GM18526 (cell line): ENCODE data around the gene CLHC1.

Source experiments
- POLR2A ChIP-seq: IDR thresholded peaks from 3 replicates; pipeline ENCODE4 v1.6.1; 2011; ENCODE audit not compliant: insufficient read length; ENCODE audit errors: extremely low read depth

Gene CLHC1

DNA sequence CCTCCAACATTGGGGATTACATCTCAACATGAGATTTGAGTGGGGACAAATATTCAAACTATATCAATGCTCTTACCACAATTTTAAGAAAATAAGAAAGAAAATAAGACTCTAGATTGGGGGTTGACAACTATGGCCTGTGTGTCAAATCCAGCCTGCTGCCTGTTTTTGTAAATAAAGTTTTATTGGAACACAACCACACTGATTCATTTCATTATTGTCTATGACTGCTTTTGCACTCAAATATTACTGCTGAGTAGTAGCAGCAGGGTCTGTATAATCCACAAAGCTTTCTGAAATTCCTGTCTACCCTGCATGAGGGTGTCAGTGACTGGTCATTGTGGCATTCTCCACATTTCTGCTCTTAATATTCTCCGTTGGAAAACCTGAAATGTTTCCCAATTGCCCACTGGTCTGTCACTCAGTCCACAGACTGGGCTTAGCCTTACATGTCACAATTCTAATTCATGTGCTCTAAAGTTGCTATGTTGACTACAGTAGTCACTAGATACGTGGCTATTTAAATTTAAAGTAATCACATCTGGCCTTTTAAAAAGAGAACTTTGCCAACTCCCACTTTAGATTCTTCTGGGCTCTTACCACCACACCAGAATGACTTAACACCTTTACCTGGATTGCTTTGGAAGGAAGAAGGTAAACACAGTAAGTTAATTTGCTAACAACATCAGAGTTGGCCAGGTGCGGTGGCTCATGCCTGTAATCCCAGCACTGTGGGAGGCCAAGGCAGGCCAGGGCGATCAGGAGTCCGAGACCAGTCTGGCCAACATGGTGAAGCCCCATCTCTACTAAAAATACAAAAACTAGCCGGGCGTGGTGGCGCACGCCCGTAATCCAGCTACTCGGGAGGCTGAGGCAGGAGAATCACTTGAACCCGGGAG is 86.9 kb downstream of the CLHC1 start:
- TF ChIP-seq POLR2A: no peak

DNA sequence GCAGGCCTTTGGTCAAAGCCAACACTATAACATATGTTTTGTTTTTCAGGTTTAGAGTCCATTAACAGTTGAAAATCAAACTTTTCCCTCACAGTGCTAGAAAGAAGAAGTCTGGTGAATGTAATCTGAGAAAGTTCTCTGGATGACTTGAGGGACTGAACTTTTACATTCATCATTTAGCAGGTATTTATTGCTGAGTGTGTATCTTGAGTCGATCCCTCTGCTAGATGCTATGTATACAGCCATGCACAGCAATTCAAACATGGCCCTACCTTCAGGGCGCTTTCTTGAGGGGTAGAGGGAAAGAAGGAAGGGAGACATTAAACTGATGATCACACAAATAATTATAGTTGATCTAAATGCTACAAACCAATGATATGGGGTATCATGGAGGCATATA is 89.6 kb downstream of the CLHC1 start:
- no peak for TF ChIP-seq POLR2A

DNA sequence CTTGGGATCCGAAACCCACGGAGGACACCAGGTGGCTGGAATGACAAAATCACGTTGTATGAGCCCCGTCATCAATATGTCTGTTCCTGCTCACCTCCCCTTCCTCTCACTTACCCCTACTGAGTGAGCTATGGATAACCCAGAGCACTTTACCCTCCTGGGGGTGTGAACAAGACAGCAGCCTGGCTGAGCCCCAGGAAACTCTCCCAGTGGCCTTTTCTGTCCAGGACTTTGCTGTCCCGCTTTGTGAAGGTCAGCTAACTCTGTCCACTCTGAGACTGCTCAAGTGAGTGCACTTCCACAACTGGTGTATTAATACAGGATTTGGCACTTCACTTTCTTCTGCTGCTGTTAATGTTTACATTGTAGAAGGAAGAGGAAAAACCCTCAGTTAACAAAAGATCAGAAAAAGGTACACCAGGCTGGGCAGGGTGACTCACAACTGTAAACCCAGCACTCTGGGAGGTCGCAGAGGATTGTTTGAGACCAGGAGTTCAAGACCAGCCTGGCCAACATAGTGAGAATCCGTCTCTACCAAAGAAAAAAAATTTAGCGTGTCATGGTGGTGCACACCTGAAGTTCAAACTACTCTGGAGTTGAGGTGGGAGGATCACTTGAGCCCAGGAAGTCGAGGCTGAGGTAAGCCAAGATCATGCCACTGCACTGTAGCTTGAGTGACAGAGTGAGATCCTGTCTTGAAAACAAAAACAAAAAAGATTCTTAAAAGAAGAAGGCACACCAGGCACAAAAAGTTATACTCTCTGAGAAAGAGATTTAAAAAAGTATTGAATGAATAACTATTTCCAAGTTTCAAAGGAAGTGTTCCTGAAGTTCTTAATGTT is 90.3 kb downstream of the CLHC1 start:
- no peak for TF ChIP-seq POLR2A

DNA sequence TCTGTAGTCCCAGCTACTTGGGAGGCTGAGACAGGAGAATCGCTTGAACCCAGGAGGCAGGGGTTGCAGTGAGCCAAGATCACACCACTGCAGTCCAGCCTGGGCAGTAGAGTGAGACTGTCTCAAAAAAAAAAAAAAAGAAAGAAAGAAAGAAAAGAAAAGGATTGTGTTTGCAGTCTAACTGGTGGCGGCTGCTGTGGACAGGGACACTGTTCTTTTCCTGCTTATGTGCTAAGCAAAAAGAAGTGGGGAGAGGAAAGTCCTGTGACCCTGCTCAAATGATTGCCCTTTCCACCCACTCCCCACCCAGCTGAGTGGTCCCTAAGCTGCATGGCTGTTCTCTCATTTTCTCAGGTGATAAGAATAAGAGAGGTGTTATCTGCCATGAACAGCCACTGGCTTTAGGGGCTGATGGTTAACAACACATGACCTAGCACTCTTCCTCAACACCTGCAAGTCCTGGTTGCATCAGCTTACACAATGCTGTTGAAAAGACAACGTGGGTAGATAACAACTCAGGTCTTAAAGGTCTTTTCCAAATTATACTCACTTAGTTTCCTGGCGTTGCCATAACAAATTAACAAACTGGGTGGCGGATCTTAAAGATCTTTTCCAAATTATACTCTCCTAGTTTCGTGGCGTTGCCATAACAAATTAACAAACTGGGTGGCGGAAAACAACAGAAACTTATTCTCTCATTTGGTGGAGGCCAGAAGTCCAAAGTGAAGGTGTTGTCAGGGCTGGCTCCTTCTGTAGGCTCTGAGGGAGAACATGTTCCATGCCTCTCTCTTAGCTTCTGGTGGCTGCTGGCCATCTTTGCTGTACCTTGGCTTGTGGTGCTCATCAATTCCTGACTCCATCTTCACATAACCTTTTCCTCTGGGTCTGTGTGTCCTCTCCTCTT is 91.5 kb downstream of the CLHC1 start:
- TF ChIP-seq POLR2A: no peak

DNA sequence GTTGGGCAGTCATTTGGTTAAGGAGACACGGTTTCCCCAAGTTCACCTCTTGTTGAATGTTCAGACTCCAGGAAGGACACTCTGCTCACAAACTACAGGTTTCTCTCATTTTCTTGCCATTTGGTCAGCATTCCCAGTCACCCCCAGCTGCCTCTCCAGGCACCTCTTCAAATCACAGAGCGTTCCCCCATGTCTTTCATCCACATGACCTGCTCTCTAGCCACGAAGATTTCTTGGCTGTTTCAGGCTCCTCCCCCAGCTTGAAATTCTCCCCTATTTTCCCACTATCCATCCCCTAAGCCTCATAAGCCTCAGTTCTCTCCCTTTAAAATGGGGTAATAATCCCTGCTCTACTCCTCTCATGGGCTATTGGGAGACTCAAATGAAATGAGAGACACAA is 92.8 kb downstream of the CLHC1 start:
- TF ChIP-seq POLR2A: no peak

DNA sequence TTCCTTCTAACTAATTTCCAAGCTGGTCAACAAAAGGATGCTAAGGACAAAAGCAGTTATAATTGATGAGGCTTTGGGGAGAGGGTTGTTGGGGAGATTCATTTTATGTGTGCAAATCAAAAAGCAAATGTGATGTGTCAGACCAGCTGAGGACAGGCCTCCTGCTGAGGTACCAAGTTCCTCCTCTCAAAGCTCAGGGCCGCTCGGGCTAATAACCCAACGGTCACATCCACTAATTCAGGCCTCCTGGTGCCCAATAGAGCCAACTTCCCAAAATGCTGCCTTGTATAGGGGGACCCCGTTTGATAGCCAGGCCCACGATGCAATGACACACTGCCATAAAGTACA is 93.2 kb downstream of the CLHC1 start:
- TF ChIP-seq POLR2A: no peak

DNA sequence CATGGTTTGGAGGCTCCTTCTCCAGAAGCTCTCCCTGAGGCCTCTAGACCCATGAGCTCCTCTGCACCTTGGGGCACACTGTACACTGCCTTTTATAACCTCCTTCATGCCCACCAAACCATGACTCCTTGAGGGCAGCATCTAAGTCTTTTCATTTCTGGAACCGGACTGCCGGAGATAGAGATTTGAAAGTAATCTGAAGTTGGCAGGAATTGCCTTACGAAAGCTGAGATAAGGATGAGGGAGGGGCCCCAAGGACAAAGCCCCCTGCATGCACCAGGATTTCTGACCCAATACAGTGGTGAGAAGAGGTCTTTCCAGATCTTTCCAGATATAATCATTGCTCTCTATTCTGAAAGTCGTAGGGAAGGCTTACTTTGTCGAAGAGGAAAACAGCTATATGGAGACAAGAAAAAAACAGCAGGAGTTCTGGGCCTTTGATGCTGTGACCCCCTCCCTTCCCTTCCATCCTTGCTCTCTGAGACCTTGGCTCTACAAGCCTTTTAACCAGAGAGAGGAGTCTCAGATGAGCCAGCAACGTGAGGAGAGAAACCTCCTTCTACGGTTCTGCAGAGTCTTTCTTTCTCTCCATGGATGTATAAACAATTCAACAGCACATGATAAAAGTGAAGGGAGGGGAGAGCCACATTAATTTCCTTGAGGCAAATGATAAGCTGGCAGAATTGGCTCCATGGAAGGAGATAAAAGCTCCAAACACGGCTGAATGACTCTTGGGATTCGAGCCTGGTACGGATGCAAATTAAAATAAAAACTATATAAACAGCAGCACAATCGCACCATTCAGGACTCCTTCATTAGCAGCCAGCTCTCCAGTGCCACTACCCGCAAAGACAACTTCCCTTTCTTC is 93.8 kb downstream of the CLHC1 start:
- no peak for TF ChIP-seq POLR2A

DNA sequence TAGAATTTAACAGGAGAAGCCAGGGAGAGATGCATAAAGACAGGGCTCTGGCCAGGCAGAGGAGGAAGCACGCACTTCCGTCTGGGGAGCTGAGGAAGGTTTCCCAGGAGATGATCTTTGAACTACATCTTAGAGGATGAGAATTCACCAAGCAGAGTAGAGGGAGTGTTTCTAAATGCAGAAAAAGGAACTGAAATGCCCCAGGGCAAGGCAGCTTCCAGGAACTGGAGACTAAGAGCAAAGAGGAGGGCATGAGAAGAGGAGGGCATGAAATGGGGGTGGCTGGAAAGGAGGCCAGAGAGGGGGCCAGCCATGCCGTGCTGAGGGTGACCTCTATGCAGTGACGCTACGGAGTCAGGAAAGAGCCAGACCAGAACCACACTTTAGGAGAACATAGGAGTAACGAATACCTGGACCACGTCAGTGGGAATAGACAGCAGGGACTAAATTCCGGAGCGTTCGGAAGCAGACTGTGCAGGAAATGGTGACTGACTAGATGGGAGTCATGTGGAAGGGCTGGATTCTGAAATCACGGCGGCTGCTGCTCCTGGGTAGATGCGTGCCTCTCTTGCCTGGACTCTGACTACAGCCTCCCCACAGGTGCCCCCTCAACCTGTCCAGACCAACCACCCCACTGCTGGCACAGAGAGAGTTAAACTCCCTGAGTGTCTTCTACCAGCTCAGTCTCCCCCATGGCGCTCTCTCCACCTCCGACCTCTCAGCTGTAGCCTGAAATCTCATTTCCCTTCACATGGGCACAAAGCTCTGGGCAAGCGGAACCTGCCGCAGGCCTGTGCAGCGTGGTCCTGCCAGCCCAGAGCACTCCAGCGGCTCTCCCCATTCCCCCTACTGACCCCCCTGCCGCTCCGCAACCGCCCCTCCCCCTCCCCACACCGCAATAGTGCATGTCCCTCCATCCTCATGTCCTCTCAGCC is 94.8 kb downstream of the CLHC1 start:
- no peak for TF ChIP-seq POLR2A

DNA sequence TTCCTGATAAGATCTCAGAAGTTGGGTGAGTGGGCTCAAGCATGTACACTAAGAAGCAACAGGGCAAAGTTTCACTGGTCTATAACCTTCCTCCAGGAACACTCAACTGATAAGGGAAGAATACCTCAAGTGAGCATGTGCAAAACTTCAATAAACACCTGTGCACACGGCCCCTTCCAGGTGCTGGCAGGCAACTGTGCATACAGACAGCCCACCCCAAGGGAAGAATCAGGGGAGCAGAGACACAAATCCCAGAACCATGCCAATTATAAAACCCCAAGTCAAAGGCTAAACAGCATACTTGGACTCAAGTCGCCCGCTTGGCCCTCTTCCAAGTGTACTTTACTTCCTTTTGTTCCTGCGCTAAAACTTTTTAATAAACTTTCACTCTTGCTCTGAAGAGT is 96.0 kb downstream of the CLHC1 start:
- TF ChIP-seq POLR2A: no peak

DNA sequence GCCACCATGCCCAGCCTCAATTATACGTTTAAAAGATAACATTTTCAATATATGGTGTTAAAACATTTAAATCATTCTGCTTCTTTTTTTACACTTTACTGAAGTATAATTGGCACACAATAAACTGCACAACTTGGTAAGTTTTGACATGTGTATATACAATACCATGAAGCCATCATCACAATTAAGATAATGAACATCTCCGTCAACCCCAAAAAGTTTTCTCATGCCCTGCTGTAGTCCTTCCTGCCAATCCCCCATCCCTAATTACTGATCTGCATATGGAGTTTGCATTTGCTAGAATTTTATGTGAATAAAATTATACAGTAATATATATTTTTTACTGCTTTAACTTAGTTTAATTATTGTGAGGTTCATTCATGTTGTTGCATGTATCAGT is 96.6 kb downstream of the CLHC1 start:
- no peak for TF ChIP-seq POLR2A

DNA sequence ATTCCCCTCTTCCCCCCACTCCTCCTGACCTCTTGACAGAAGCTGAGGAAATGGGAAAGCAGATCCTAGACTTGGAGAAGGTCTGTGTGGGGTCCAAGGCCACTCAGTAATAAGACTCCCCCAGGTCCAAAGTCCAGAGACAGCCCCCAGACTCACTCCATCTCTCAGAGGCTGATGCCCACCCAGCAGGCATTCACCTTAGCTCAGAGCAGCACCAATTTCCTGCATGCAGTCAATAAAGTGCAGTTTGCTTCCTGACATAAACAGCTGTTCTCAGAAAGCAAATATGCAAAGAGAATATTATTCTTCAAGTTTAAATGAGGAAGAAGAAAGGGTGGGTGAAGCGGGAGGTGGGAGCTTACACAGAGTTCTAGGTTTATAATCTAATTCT is 97.8 kb downstream of the CLHC1 start:
- TF ChIP-seq POLR2A: no peak

DNA sequence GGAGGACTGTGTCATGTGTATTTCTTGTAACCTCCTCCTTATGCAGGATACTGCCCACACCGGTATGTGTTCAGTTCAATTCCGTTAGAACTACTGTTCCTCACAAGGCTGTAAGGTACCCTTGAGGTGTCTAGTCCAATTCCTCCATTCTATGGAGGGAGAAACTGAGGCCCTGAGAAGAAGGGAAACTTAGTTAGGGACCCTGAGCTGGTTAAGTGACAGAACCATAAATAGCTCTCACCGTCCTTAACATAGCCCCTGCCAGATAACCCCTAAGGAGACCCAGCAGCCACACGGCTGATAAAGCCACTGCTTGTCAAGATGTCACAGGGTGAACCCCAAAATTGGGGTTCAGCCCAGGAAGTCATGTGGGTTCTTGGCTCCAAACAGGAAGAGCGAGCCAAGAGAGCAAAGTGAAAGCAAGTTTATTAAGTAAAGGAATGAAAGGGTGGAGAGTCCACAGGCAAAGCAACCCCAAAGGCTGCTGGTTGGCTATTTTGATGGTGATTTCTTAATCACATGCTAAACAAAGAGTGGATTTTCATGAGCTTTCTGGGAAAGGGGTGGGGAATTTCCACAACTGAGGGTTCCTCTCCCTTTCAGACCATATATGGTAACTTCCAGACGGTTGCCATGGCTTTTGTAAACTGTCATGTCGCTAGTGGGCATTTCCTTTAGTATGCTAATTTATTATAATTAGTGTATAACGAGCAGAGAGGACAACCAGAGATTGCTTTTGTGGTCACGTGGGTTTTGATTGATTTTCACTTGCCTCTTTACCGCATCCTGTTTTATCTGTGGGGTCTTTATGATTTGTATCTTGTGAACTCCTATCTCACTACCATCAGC is 98.4 kb downstream of the CLHC1 start:
- TF ChIP-seq POLR2A: no peak
